ENCODE measurements around the gene FOXL2.

The FOXL2 gene

DNA sequence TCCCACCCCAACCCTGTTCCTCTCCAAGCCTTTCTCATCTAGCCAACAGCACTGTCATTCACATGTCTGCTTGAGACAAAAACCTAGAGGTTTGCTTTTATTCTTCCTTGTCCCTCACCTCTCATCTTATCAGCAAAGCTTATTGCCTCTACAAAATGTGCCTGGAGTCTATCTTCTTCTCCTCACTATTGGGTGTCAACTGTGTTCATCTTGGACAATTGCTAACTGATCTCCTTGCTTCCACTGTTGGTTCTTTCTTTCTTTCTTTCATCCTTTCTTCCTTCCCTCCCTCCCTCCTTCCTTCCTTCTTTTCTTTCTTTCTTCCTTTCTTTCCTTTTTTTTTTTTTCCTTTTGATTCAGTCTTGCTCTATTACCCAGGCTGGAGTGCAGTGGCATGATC is 48.2 kb downstream of the FOXL2 start:
- no peak for DNase-seq

DNA sequence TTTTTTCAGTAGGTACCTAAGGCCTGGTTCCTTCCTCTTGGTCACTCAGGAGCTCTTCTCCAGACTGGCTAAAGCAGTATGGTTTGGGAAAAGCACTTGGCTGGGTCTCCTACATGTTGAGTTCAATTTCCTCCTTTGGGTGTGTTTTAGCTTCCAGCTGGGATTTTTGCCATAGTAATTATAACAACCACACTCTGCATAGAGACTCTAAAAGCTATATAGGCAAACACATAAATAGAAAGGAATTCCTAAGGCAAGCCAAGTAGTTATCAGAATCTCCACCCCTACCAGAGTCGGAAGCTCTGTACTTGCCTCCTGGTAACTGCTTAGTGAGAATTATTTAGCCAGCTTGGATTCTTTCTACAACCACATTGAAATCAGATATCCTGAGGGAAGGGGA is 48.6 kb downstream of the FOXL2 start:
- no peak for DNase-seq

Data from nucleus accumbens (tissue), 56 donors.